RWPE1 (cell line): Measurements from ENCODE around the gene PPP1R10.
A peak's percentile ranks its signal among the peaks of the same experiment; 100 is the strongest.

Experiments used
- CTCF ChIA-PET: fragments of 350-600 bp; sonication (Branson Sonifier 250); formaldehyde crosslinking; extraction: SDS; loops from one replicate; lab custom pipeline; 2021; lab: Yijun Ruan, JAX
- POLR2A ChIA-PET: fragments of 400-600 bp; formaldehyde crosslinking; extraction: SDS; loops from one replicate; lab custom pipeline; 2020; ENCODE audit warnings: antibody characterized with exemption; ENCODE audit not compliant: low non-redundant PET; lab: Yijun Ruan, JAX
- DNase-seq: peaks from one replicate; pipeline ENCODE4 v3.0.0; 2012; ENCODE audit warnings: low spot score
- H3K27ac ChIP-seq: fragments of 450-650 bp; 2 replicates; pipeline ENCODE4 v1.5.1; 2017
- CTCF ChIP-seq: fragments of 450-650 bp; conservative IDR thresholded peaks from 2 replicates; pipeline ENCODE4 v1.5.1; 2017; ENCODE audit warnings: low read depth, mild to moderate bottlenecking

The PPP1R10 gene

GRCh38 chr6:30592287-30592686, 24.8 kb downstream of the PPP1R10 start:
- no peak for DNase-seq
- ChIA-PET CTCF (no interaction called here), POLR2A (no interaction called here)
- H3K27ac ChIP-seq: no peak overlapping the region
- no peak for TF ChIP-seq CTCF

GRCh38 chr6:30591008-30591407, 26.0 kb downstream of the PPP1R10 start:
- ChIA-PET CTCF (interaction anchor here (1.1 to 1.2 kb wide), 2 partner anchors 49 to 109 kb away, joined by 5 read pairs; no protein-coding TSS in a partner anchor), POLR2A (interaction anchor here (0.6 to 0.7 kb wide), 3 partner anchors 10 to 42 kb away, joined by 3 to 5 read pairs (median 4); no protein-coding TSS in a partner anchor)
- peak overlapping the region; percentile 62 for H3K27ac ChIP-seq
- DNase-seq: peak; percentile 83
- TF ChIP-seq CTCF: no peak

- CTCF ChIA-PET: interaction anchor here (0.6 to 1.2 kb wide), 3 partner anchors 49 to 109 kb away, joined by 3 to 5 read pairs (median 5); no protein-coding TSS in a partner anchor
Measured at GRCh38 chr6:30590509-30590908, 26.5 kb downstream of the PPP1R10 start.

GRCh38 chr6:30589754-30590358, 27.2 kb downstream of the PPP1R10 start:
- DNase-seq: no peak
- ChIA-PET POLR2A (no interaction called here), CTCF (interaction anchor here (0.6 to 1.2 kb wide), 3 partner anchors 48 to 57 kb away, joined by 3 to 5 read pairs (median 4); no protein-coding TSS in a partner anchor)
- H3K27ac ChIP-seq: peak overlapping the region; percentile 62
- no peak for TF ChIP-seq CTCF

More at GRCh38 chr6:30590509-30590908, 26.5 kb downstream of the PPP1R10 start:
- POLR2A ChIA-PET: interaction anchor here (0.6 to 0.7 kb wide), 3 partner anchors 10 to 41 kb away, joined by 3 to 5 read pairs (median 4); no protein-coding TSS in a partner anchor
- DNase-seq: no peak
- no peak for TF ChIP-seq CTCF
- H3K27ac ChIP-seq: peak overlapping the region; percentile 62

GRCh38 chr6:30583921-30584320, 33.1 kb downstream of the PPP1R10 start:
- DNase-seq: no peak
- no peak for TF ChIP-seq CTCF
- ChIA-PET CTCF (interaction anchor here (1.2 kb wide), 1 partner anchor 13 kb away, joined by 5 read pairs; no protein-coding TSS in a partner anchor), POLR2A (no interaction called here)
- H3K27ac ChIP-seq: no peak overlapping the region

- POLR2A ChIA-PET: no interaction called here
- CTCF ChIA-PET: no interaction called here
- H3K27ac ChIP-seq: no peak overlapping the region
- no peak for TF ChIP-seq CTCF
- no peak for DNase-seq
Measured at GRCh38 chr6:30578051-30578450, 39.0 kb downstream of the PPP1R10 start.
